Right ventricle myocardium inferior (tissue), 1 donor: Measurements from ENCODE around the gene TIGD7. TPM values are rescaled to one million over a fixed set of nuclear protein-coding genes. Genes with fewer than 3 reads are reported as not detected.

Source experiments
- ATAC-seq: fragments of 200-7000 bp; cut with Tn5 transposase; one replicate; pipeline ENCODE4 v1.9.1; 2020; ENCODE audit warnings: mild to moderate bottlenecking, moderate library complexity
- DNase-seq: peaks from one replicate; pipeline ENCODE4 v3.0.0; 2021; ENCODE audit errors: missing footprints
- intact Hi-C: fragments of 100-400 bp; cut with DNase I; formaldehyde crosslinking; loops from one replicate; pipeline ENCODE4 v1.11.0; 2022
- long read RNA-seq: library from polyadenylated mRNA; unstranded; transcript quantifications from one replicate; pipeline ENCODE4 v2.0.0, GENCODE V29; 2021
- total RNA-seq: library from RNA; stranded (reverse); fragmentation: NEBNext Ultra II Directional; extraction: Animal tissue kit (Norgen Biotek cat#: 25700); gene quantifications from one replicate; pipeline ENCODE4 v1.2.1, GENCODE V29; 2021
- donor health status: DM: no; HTN: yes; CAD: no; lungs with severe emphysema.

The TIGD7 gene, protein sequence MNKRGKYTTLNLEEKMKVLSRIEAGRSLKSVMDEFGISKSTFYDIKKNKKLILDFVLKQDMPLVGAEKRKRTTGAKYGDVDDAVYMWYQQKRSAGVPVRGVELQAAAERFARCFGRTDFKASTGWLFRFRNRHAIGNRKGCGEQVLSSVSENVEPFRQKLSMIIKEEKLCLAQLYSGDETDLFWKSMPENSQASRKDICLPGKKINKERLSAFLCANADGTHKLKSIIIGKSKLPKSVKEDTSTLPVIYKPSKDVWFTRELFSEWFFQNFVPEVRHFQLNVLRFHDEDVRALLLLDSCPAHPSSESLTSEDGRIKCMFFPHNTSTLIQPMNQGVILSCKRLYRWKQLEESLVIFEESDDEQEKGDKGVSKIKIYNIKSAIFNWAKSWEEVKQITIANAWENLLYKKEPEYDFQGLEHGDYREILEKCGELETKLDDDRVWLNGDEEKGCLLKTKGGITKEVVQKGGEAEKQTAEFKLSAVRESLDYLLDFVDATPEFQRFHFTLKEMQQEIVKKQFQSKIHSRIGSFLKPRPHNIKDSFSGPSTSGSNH
- total RNA-seq = 8.4 TPM
- long read RNA-seq, partial matches to known transcripts = 0 of 9 reads
- long read RNA-seq, other reads (novel, unspliced or antisense) = 3 of 9 reads

DNA sequence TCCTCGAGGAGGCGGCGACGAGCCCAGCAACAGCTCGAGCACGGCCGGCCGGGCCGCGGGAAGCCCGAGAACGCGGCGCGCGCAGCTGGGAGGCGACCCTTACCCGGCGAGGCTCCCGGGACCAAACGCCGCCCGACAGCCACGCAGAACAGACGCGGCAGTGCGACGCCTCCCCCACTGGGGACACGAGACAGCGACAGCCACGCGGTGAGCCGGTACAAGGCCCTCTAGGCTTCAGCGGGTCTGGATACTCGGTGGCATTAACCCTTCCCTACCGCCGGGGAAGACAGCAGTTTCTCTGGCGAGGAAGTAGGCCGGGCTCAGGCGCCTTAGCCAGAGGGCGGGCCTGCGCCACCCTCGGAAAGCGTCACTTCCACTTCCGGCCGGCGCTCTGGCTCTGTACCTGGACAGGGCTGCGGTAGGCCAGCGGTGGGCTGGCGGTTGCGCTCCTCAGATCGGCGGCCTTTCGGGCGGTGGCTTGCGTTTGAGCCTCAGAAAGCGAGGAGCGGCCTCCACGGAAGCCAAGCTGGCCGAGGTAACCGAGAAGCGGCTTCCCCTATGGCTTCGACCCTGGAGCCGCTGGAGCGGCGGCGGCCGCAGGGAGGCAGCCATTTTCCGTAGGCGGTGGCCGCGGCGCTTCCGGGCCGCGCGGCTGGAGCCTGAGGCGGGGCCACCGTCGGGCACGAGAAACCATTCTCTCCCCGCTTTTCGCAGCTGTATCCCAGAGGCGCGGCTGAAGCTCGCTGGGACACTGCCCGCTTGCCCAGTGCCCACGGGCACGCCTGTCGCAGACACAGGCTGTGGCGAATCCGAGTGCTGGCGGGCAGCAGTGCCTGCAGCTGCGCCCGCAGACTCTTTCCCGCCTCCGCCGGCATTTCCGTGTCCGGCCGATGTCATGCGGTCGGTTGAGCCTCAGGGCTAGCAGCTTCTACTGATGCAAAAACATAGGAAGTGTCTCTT lies at the start of gene TIGD7, which contains the start of gene ZNF75A:
TSS of gene TIGD7 (minus strand) at position 322 of the 960 bp plus-strand sequence. CDS start 4,816 bp downstream, outside the sequence.
TSS of gene ZNF75A (plus strand) at position 389 of the 960 bp plus-strand sequence. CDS start 2,932 bp downstream, outside the sequence.
- ATAC-seq = peak; percentile 99
- DNase-seq = peak; percentile 96
- intact Hi-C loops = loop anchor here (1.0 to 5.0 kb wide), 3 partner anchors 22 to 152 kb away; partner anchors contain the start of genes ZNF174, ZNF263 and ZSCAN32

DNA sequence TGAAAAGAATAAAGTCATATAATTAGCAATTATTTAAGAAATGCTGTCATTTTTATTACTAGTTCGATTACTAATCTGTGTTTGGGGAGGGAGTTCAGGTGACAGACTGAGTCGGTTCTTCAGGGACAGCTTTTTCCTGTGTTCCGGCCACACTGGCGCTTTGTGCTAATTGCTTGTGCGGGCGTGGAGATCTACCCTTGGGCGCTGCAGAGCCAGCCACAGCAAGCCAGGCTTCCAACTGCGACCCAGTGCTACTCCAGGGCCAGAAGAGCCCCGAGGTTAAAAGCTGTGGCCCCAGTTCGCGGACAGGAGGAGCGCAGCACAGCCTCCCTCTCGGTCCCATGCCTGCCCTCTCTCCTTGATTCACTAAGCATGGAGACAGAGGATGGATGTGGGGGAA lies 43.9 kb upstream of the TIGD7 start:
- DNase-seq (no peak), ATAC-seq (no peak)
- intact Hi-C loops = no loop called here

DNA sequence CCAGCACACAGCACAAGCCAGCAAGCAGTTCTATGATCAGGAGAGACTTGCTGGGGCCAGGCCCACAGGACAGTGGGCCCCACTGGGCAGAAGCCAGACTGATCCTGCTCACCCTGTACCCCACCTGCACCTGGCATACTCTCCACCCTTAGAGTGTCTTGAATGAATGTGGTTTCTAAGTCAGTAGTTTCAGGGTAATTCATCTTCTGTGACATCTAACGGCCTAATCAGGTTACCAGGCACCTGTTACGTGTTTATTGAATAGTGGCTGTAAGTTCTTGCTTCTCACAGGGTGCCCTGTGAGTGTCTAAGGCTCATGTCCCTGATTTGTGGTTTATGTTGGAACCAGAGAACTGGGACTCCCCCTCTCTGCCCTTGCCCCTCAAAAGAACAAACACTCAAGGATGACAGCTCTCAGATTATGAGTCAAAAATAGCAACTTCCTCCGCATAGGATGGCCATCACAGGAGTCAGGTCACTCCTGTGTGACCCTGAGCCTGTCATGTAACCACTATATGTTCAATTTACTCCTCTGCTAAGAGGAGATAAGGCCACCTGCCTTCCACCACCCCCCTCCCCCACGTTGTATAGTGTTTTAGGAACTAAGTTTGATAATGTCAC lies 43.4 kb upstream of the TIGD7 start:
- intact Hi-C loops = no loop called here
- DNase-seq = no peak
- ATAC-seq = peak; percentile 67

DNA sequence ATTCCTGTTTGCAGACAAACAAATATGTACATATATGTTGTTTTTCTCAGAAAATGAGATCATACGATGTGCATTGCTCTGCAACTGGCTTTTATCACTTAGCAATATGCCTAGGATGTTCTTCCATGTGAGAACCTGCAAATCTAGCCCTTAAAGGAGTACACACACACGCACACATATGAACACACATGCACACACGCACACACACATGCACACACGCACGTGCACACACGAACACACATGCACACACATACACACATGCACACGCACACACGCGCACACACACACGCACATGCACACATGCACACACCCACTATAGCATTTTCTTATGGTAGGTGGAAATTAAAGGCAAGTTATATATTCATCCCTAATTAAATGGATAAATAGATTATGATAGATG lies 42.4 kb upstream of the TIGD7 start:
- ATAC-seq = no peak

DNA sequence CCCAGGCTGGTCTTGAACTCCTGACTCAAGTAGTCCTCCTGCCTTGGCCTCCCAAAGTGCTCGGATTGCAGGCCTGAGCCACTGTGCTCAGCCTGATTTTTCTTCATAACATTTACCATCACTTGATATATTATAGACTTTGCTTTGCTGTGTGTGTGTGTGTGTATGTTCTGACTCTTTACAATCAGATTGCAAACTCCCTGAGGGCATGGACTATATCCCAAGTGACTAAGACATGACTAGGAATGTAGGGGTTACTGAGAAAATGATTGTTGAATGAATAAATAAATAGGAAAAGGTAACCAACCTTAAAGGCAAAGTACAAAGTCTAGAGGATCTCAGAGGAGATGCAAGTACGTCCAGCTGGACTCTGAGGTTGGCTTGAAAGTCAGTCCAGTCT lies 40.8 kb upstream of the TIGD7 start:
- DNase-seq = no peak
- intact Hi-C loops = no loop called here
- ATAC-seq = no peak

More for the DNA sequence above, 42.4 kb upstream of the TIGD7 start:
- intact Hi-C loops = no loop called here
- no peak for DNase-seq

DNA sequence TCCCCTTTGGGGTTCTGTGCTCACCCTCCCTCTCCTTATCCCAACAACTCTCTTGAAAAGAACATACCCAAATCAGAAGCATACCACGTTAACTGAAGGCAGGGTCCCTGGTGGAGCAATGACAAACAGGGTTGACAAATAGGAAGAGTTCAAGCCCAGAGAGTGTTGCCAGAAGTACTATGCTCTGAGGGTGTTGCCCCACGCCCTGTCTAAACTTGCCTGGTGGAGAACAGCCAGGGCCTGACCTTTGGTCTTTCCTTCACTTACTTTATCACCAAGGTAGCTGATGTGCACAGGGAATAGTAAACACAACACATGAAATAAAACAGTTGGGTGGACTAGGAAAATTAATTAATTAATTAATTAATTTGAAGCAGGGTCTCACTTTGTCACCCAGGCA lies 23.4 kb upstream of the TIGD7 start:
- intact Hi-C loops = no loop called here
- DNase-seq (no peak), ATAC-seq (no peak)

DNA sequence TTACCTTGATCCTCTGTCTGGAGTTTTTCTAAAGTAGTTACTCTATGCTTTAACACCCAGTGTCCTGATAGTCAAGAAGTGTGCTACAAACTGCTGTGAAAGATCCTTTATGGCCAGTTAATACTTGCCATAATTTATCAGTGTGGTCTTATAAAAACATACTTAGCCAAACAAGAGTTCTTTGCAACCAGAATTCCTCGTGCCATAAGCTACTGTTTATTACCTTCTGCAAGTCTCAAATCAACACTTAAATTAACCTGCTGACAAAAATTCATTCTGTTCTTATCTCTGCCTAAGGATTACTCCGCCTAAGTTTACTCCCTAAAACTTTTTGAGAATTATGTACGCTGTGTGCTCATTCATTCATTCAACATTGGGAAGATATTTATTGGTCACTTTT lies 22.9 kb upstream of the TIGD7 start:
- DNase-seq (no peak), ATAC-seq (no peak)
- intact Hi-C loops = no loop called here

DNA sequence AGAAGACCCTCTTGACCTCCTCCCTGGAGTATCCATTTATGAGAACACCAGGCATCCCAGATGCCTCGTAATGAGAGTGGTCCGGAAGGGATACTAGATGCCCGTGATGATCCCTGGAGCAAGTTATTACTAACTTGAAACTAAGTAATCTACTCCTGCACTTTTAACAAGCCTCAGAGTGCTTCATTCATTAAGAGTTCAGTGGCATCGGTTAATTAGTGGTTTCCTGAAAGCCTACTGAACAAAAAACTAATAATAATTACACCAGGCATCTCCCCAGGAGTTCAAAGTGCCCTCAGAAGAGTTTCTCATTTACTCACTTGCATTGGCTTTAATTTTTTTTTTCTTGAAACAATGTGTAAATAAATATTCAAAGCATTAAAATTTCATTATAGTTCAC lies 22.3 kb upstream of the TIGD7 start:
- DNase-seq (no peak), ATAC-seq (no peak)
- intact Hi-C loops = no loop called here

DNA sequence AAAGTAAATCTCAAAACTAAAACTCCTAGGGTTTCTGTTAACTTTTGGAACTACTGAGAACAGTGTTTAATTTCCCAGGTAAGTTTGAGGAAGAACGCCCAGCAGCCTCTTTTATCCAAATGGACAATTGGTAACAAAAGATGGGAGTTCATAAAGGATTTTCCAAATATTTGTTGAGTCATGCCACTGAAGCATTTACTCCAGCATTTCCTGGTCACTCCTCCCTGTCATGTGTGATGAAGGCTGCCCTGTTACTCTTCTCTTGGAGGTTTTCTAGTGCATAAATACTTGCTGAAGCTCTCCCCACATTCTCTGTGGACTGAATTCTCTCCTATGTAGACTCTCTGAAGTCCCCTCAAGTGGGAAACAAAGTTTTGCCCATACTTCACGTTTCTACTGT lies 16.6 kb upstream of the TIGD7 start:
- intact Hi-C loops = no loop called here
- DNase-seq (no peak), ATAC-seq (no peak)

DNA sequence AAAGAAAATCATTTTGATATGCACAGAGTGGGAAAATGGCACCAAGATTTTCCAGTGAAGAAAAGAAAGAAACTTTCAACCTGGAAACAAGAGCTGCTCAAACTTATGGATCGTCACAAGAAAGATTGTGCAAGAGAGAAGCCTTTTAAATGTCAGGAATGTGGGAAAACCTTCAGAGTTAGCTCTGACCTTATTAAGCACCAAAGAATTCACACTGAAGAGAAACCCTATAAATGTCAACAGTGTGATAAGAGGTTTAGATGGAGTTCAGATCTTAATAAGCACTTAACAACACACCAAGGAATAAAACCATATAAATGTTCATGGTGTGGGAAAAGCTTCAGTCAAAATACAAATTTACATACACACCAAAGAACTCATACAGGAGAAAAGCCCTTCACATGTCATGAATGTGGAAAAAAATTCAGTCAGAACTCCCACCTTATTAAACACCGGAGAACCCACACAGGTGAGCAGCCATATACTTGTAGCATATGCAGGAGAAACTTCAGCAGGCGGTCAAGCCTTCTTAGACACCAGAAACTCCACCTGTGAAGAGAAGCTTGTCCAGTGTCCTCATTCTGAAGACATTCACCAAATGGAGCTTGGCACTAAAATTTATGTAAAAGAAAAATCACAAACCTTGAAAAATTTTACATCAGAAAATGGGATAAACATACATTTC lies 12.2 kb upstream of the TIGD7 start:
- DNase-seq (no peak), ATAC-seq (no peak)
- intact Hi-C loops = no loop called here

DNA sequence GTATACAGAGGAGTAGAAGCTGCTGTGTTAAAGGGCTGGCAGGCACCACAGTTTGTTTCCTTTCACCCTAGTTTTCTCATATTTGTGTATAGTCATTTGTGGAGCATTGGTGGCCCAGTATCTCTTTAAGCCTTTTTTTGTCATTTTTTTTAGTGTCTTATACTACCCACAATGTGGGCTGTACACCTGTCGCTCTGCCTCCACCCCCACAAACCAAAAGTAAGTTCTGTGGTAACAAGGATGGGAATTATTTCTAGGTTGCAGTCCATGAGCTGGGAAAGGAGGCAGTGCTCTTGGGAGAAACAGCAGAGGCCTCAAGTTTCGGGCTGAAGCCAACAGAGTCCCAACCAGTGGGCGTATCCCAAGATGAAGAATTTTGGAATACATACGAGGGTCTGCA lies 6.3 kb upstream of the TIGD7 start:
- no peak for ATAC-seq
- intact Hi-C loops = loop anchor here (5.0 kb wide), 1 partner anchor 51 kb away; no protein-coding TSS in a partner anchor
- no peak for DNase-seq

DNA sequence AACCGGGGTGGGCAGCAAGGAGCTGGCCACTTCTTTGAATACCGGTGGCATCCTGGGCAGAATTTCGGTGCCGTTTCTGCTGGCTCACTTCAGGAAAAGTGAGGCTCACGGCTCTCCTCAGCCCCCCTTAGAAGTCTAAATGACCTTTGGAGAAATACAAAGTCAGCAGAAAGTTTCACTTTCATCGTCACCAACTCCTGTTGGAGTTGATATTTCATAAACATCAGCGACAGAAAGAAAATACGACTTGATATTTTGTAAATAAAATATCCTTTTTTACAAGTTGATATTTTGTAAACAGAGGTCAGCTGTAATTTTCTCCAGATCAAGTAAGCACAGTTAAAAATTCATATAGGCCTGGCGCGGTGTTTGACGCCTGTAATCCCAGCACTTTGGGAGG lies 848 bp upstream of the TIGD7 start:
- intact Hi-C loops = loop anchor here (5.0 kb wide), 1 partner anchor 151 kb away; no protein-coding TSS in a partner anchor
- DNase-seq (no peak), ATAC-seq (no peak)

DNA sequence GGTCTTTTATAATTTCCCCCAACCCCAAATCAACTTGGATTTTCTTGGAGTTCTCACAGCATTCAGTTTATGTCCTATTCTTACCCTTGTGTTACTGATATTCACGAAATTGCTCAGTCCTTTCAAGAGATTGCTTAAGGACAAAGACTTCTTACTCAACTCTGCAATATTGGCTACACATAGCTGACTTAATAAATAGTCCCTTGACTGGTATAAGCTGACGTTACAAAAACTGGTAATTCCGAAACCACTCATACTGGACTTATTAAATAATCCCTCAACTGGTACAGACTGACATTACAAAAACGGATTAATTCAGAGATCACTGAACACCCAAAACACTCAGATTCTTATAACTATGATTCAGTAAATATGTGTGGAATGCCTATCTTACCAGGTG lies 860 bp downstream of the TIGD7 start:
- ATAC-seq (no peak), DNase-seq (no peak)
- intact Hi-C loops = loop anchor here (2.0 to 5.0 kb wide), 2 partner anchors 72 to 96 kb away; partner anchors contain the start of genes ZNF174 and ZSCAN32

DNA sequence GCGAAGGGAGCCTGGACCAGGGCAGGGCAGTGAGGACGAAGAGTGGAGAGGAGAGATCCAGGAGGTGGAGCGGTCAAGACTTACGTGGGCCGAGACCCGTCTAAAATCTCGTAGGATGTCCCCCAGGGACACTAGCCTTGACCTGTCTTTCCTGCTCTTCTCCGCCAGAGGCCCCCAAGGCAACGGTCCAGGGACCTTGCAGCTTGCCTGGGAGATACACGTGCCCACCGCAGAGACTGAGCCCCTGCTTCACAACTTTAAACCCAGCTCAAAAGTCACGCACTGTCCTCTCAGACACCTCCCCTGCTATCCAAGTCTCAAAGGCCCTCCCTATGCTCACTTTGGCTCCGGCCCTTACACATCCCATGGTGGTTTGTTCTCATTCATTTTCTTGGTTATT lies 9.4 kb downstream of the TIGD7 start:
- DNase-seq (no peak), ATAC-seq (no peak)
- intact Hi-C loops = no loop called here

DNA sequence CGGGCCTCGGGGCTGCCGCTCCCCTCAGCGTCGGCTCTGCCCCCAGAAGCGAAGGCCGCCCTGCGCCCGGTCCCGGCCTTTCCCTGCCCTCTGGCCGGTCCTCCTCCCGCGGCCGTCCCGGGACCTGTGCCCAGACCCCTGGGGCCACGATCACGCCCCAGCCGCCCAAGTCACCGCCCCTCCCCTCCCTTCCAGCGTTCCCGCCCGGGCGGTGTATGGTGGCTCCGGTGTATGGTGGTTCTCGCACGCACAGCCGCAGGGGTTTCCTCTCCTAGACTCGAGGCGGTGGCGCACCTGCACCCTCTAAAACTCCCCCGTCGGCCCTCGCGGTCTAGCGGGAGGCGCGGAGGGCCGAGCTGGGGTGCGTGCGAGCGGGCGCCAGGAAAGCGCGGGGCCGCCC lies 10.0 kb downstream of the TIGD7 start:
- intact Hi-C loops = no loop called here
- ATAC-seq (peak; percentile 37), DNase-seq (no peak)

DNA sequence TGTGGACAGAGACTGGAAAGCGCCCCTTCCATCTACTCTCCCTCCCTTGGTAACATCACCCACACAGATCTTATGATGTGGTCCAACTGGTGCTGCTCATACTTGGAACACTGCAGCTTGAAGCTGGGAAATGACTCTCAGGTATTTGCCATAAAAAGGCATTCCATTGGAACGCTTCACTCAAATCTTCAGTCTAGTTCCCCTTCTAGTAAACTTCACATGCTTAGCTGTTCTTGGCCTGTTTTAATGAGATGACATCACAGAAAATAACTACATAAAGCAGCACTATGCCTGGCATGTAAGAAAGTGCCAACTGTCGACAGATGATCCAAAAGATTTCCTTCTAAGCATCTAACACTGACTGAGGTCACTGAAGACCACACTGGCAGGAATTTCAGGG lies 12.6 kb downstream of the TIGD7 start:
- no peak for DNase-seq
- intact Hi-C loops = no loop called here
- ATAC-seq = no peak

DNA sequence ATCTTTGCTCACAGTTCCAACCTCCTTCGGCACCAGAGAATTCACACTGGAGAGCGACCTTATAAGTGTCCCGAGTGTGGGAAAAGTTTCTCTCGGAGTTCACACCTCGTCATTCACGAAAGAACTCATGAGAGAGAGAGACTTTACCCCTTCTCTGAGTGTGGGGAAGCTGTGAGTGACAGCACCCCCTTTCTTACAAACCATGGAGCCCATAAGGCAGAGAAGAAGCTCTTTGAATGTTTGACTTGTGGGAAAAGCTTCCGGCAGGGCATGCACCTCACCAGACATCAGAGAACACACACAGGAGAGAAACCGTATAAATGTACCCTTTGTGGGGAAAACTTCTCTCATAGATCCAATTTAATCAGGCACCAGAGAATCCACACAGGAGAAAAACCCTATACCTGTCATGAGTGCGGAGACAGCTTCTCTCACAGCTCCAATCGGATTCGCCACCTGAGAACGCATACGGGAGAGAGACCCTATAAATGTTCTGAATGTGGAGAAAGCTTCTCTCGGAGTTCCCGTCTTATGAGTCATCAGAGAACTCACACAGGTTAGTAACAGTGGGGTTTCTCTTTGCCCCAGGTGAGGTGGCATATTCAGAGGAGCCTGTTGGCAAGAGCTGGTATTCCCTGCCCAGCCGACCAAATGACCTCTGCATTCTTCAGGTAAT lies 15.1 kb downstream of the TIGD7 start:
- DNase-seq = no peak
- intact Hi-C loops = no loop called here
- ATAC-seq = no peak
